Natural killer cell (primary cell): ENCODE data around the gene TNFAIP8L2. TPM values are rescaled to one million over a fixed set of nuclear protein-coding genes. Genes with fewer than 3 reads are reported as not detected.
"Not testable (repeated sequence)": the region's sequence is repeated elsewhere in the genome, so short reads cannot be mapped to it uniquely, and the experiment has no call there.

Source experiments
- ATAC-seq, 3 donors: fragments of 150-1000 bp in 2 of 3; fragments of 200-7000 bp in 1 of 3; cut with Tn5 transposase; 1 replicate in 1 of 3; 2 replicates in 2 of 3; pipeline ENCODE4 v1.10.0; 2021; ENCODE audit warnings: mild to moderate bottlenecking in 2 of 3, moderate library complexity in 2 of 3
- DNase-seq, 2 donors: peaks; one replicate each; pipeline versions ENCODE4 v3.0.0 to v3.0.0-alpha.2; 2013 to 2021; ENCODE audit warnings: mixed read lengths in 1 of 2
- H3K27ac ChIP-seq: one replicate; pipeline ENCODE4 v1.5.1; 2013; ENCODE audit warnings: mild to moderate bottlenecking, low read length
- H3K27me3 ChIP-seq: one replicate; pipeline ENCODE4 v1.6.1; 2013; ENCODE audit warnings: low read length; ENCODE audit not compliant: control insufficient read depth, insufficient read depth
- H3K36me3 ChIP-seq: one replicate; pipeline ENCODE4 v1.6.1; 2013; ENCODE audit warnings: low read length; ENCODE audit not compliant: control insufficient read depth, insufficient read depth
- H3K4me1 ChIP-seq: one replicate; pipeline ENCODE4 v1.6.1; 2013; ENCODE audit warnings: low read length; ENCODE audit not compliant: control insufficient read depth, insufficient read depth
- H3K4me3 ChIP-seq: one replicate; pipeline ENCODE4 v1.5.1; 2013; ENCODE audit warnings: low read length
- H3K9me3 ChIP-seq: one replicate; pipeline ENCODE4 v1.6.1; 2013; ENCODE audit warnings: low read length; ENCODE audit not compliant: control insufficient read depth, insufficient read depth
- H3K27ac Mint-ChIP-seq, 2 donors: one replicate each; pipeline ENCODE4 v1.8.0; 2022; ENCODE audit warnings: mild to moderate bottlenecking in 2 of 2, mixed read lengths in 2 of 2, moderate library complexity in 1 of 2
- H3K27me3 Mint-ChIP-seq, 2 donors: one replicate each; pipeline ENCODE4 v1.8.0; 2022; ENCODE audit warnings: low read depth in 2 of 2, mixed read lengths in 2 of 2
- H3K36me3 Mint-ChIP-seq: one replicate; pipeline ENCODE4 v1.8.0; 2022; ENCODE audit warnings: mixed read lengths
- H3K4me1 Mint-ChIP-seq, 2 donors: one replicate each; pipeline ENCODE4 v1.8.0; 2022; ENCODE audit warnings: mixed read lengths in 2 of 2
- H3K4me3 Mint-ChIP-seq: one replicate; pipeline ENCODE4 v1.8.0; 2022; ENCODE audit warnings: mild to moderate bottlenecking, moderate library complexity, mixed read lengths
- H3K9me3 Mint-ChIP-seq, 2 donors: one replicate each; pipeline ENCODE4 v1.8.0; 2022; ENCODE audit warnings: mixed read lengths in 2 of 2
- CTCF ChIP-seq: fragments of 200-600 bp; IDR thresholded peaks from one replicate; pipeline ENCODE4 v1.8.0; 2022; ENCODE audit warnings: antibody characterized with exemption
- WGBS: methylation state at CpG from one replicate; pipeline ENCODE4 v1.1.7; 2013; ENCODE audit warnings: missing lambda C conversion rate; ENCODE audit not compliant: insufficient coverage; 5-methylcytosine and 5-hydroxymethylcytosine counted together
- intact Hi-C: fragments of 100-400 bp; cut with micrococcal nuclease; formaldehyde crosslinking; loops from one replicate; pipeline ENCODE4 v1.14.2; 2022
- total RNA-seq, 4 donors: library from RNA; stranded (reverse); fragments of 120-200 nt in 1 of 4; gene quantifications; one replicate each; pipeline versions ENCODE4 v1.2.3 to v1.2.4, GENCODE V29; 2013 to 2022

The TNFAIP8L2 gene
- total RNA-seq, 3 donors from 2014 or later (not counting 1 experiment from before 2014, with no cell fraction given) = 4.8 to 14.5 (median 5.7) TPM

GRCh38 chr1:151176514-151177045, 20.1 kb downstream of the TNFAIP8L2 start:
- H3K36me3 ChIP-seq = peaks cover 62% of the 10 kb centered on the region
- Mint-ChIP-seq H3K4me3 (no peak overlapping the region), H3K27ac (no peak overlapping the region), H3K27me3 (no peaks in the 10 kb centered on the region), H3K4me1 (peaks cover 0 to 10% of the 10 kb centered on the region in 2 donors), H3K36me3 (peaks cover 25% of the 10 kb centered on the region), H3K9me3 (no peaks in the 10 kb centered on the region)
- H3K27me3 ChIP-seq = no peaks in the 10 kb centered on the region
- DNase-seq (no peak), ATAC-seq (no peak)
- intact Hi-C loops = no loop called here
- H3K4me3 ChIP-seq = no peak overlapping the region
- no peaks in the 10 kb centered on the region for H3K4me1 ChIP-seq
- TF ChIP-seq CTCF = no peak
- H3K27ac ChIP-seq = no peak overlapping the region
- WGBS = 98% methylated on average over 17 of the region's 17 CpGs
- H3K9me3 ChIP-seq = no peaks in the 10 kb centered on the region

- no peak for TF ChIP-seq CTCF
- intact Hi-C loops = no loop called here
- H3K9me3 ChIP-seq = no peaks in the 10 kb centered on the region
- no peak overlapping the region for H3K27ac ChIP-seq
- DNase-seq (no peak), ATAC-seq (no peak)
- no peak overlapping the region for H3K4me3 ChIP-seq
- H3K9me3 Mint-ChIP-seq = no peaks in the 10 kb centered on the region
- over 99% methylated on average over 8 of the region's 10 CpGs for WGBS
- peaks cover 9% of the 10 kb centered on the region for H3K4me1 ChIP-seq
- H3K4me1 Mint-ChIP-seq = peaks cover 21 to 24% of the 10 kb centered on the region in 2 donors
- H3K36me3 Mint-ChIP-seq = peaks cover 18% of the 10 kb centered on the region
- no peak overlapping the region for H3K27ac Mint-ChIP-seq
- peaks cover 44% of the 10 kb centered on the region for H3K36me3 ChIP-seq
- H3K4me3 Mint-ChIP-seq = no peak overlapping the region
- no peaks in the 10 kb centered on the region for H3K27me3 Mint-ChIP-seq
- no peaks in the 10 kb centered on the region for H3K27me3 ChIP-seq
These were observed 27.8 kb downstream of the TNFAIP8L2 start for GRCh38 chr1:151184211-151184610.

- H3K9me3 Mint-ChIP-seq = no peaks in the 10 kb centered on the region
- no peak overlapping the region for H3K4me3 ChIP-seq
- no peak for ATAC-seq
- no peaks in the 10 kb centered on the region for H3K9me3 ChIP-seq
- H3K4me1 Mint-ChIP-seq = peaks cover 33 to 40% of the 10 kb centered on the region in 2 donors
- H3K4me1 ChIP-seq = peaks cover 19% of the 10 kb centered on the region
- intact Hi-C loops = no loop called here
- TF ChIP-seq CTCF = no peak
- no peak overlapping the region for H3K27ac ChIP-seq
- H3K27me3 ChIP-seq = no peaks in the 10 kb centered on the region
- H3K36me3 Mint-ChIP-seq = peaks cover 17% of the 10 kb centered on the region
- peaks cover 31% of the 10 kb centered on the region for H3K36me3 ChIP-seq
- H3K27ac Mint-ChIP-seq = no peak overlapping the region
- peaks cover 0 to 3% of the 10 kb centered on the region in 2 donors for H3K27me3 Mint-ChIP-seq
- no peak overlapping the region for H3K4me3 Mint-ChIP-seq
- WGBS = no CpG with 5 or more reads among the region's 1 CpG
- DNase-seq = no peak
These were observed 30.8 kb downstream of the TNFAIP8L2 start for GRCh38 chr1:151187205-151187604.

- DNase-seq, ATAC-seq, H3K27me3 ChIP-seq, H3K4me3 ChIP-seq, H3K27ac ChIP-seq, H3K9me3 Mint-ChIP-seq, H3K27me3 Mint-ChIP-seq, H3K36me3 Mint-ChIP-seq, H3K9me3 ChIP-seq, intact Hi-C loops: not testable (repeated sequence)
- H3K27ac Mint-ChIP-seq = peak overlapping the region; percentile 97 to 98
- peak overlapping the region; percentile 100 for H3K4me3 Mint-ChIP-seq
- WGBS = 79% methylated on average over 7 of the region's 8 CpGs
- Histone ChIP-seq H3K36me3 (peaks cover 19% of the 10 kb centered on the region), H3K4me1 (peaks cover 19% of the 10 kb centered on the region)
- H3K4me1 Mint-ChIP-seq = peaks cover 33 to 40% of the 10 kb centered on the region in 2 donors
These were observed 32.2 kb downstream of the TNFAIP8L2 start for GRCh38 chr1:151188667-151189066.
